OCI-LY3 (cell line): Measurements from ENCODE around the gene PLA2G2F.

Experiments used
- H2AFZ ChIP-seq: fragments of 200-600, 300-600 bp; shearing (Covaris generic); 2 replicates; pipeline ENCODE4 v1.6.0; 2014; ENCODE audit warnings: antibody characterized with exemption, low read depth, low read length
- H3K27ac ChIP-seq: fragments of 200-600, 300-600 bp; sonication (generic); 2 replicates; pipeline ENCODE4 v1.5.1; 2014; ENCODE audit warnings: mild to moderate bottlenecking, low read length, moderate library complexity, mixed read lengths
- H3K27me3 ChIP-seq: fragments of 200-600, 300-600 bp; sonication (generic); 2 replicates; pipeline ENCODE4 v1.6.1; 2014; ENCODE audit warnings: low read depth, low read length, mixed read lengths
- H3K36me3 ChIP-seq: fragments of 200-600, 300-600 bp; sonication (generic); replicated peaks from 2 replicates; pipeline ENCODE3; 2014; ENCODE audit warnings: low read depth, low read length, mixed read lengths
- H3K4me1 ChIP-seq: fragments of 300-600, 200-600 bp; sonication (generic); 2 replicates; pipeline ENCODE4 v1.6.1; 2014; ENCODE audit warnings: low read length, mixed read lengths
- H3K4me2 ChIP-seq: fragments of 200-600, 300-600 bp; sonication (generic); 2 replicates; pipeline ENCODE4 v1.6.1; 2014; ENCODE audit warnings: low read length, mixed read lengths
- H3K4me3 ChIP-seq: fragments of 300-600, 200-600 bp; sonication (generic); 2 replicates; pipeline ENCODE4 v1.5.1; 2014; ENCODE audit warnings: antibody characterized with exemption, mild to moderate bottlenecking, low read length, moderate library complexity
- H3K79me2 ChIP-seq: fragments of 300-600, 200-600 bp; shearing (Covaris generic); 2 replicates; pipeline ENCODE4 v1.6.1; 2014; ENCODE audit warnings: mild to moderate bottlenecking, low read length, mixed read lengths
- H3K9ac ChIP-seq: fragments of 300-600, 200-600 bp; shearing (Covaris generic); 2 replicates; pipeline ENCODE4 v1.6.0; 2014; ENCODE audit warnings: mild to moderate bottlenecking, low read length, moderate library complexity
- H3K9me3 ChIP-seq: fragments of 200-600, 300-600 bp; shearing (Covaris generic); 2 replicates; pipeline ENCODE4 v1.6.1; 2014; ENCODE audit warnings: low read length, mixed read lengths; ENCODE audit not compliant: insufficient read depth
- H4K20me1 ChIP-seq: fragments of 200-600, 300-600 bp; sonication (generic); 2 replicates; pipeline ENCODE4 v1.6.1; 2016; ENCODE audit warnings: low read length, mixed read lengths; ENCODE audit not compliant: insufficient read depth
- EZH2phosphoT487 ChIP-seq: fragments of 200-600 bp; shearing (Covaris generic); IDR thresholded peaks from 2 replicates; pipeline ENCODE4 v1.6.1; 2018; ENCODE audit warnings: antibody characterized with exemption, mixed run types, low read depth
- TF ChIP-seq, protein P1 (sequence below): fragments of 200-600, 300-600 bp; sonication (generic); IDR thresholded peaks from 2 replicates; pipeline ENCODE4 v1.5.1; 2014; ENCODE audit warnings: antibody characterized with exemption, low read length, low read depth

Gene PLA2G2F

DNA sequence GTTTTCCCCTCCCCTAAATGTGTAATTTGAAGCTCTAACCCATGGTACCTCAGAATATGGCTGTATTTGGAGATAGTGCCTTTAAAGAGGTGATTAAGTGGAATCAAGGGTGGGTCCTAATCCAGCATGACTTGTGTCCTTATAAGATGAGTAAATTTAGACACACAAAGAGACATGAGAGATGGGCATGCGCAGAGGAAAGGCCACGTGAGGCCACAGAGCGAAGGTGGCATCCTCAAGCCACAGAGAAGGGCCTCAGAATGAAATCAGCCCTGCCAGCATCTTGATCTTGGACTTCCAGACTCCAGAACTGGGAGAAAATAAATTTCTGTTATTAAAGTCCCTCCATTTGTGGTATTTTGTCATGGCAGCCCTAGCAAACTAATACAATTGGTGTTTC is 2.9 kb upstream of the PLA2G2F start:
- Histone ChIP-seq H3K27ac (no peak overlapping the region), H3K4me2 (no peak overlapping the region), H2AFZ (no peak overlapping the region), H3K36me3 (no peaks in the 10 kb centered on the region), H4K20me1 (no peaks in the 10 kb centered on the region), H3K9me3 (no peaks in the 10 kb centered on the region), H3K9ac (no peak overlapping the region), H3K4me1 (no peaks in the 10 kb centered on the region), H3K4me3 (no peak overlapping the region), H3K27me3 (no peaks in the 10 kb centered on the region), H3K79me2 (no peaks in the 10 kb centered on the region)
- TF ChIP-seq EZH2phosphoT487, result no peak
- TF ChIP-seq, protein P1, sequence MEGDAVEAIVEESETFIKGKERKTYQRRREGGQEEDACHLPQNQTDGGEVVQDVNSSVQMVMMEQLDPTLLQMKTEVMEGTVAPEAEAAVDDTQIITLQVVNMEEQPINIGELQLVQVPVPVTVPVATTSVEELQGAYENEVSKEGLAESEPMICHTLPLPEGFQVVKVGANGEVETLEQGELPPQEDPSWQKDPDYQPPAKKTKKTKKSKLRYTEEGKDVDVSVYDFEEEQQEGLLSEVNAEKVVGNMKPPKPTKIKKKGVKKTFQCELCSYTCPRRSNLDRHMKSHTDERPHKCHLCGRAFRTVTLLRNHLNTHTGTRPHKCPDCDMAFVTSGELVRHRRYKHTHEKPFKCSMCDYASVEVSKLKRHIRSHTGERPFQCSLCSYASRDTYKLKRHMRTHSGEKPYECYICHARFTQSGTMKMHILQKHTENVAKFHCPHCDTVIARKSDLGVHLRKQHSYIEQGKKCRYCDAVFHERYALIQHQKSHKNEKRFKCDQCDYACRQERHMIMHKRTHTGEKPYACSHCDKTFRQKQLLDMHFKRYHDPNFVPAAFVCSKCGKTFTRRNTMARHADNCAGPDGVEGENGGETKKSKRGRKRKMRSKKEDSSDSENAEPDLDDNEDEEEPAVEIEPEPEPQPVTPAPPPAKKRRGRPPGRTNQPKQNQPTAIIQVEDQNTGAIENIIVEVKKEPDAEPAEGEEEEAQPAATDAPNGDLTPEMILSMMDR, result no peak

DNA sequence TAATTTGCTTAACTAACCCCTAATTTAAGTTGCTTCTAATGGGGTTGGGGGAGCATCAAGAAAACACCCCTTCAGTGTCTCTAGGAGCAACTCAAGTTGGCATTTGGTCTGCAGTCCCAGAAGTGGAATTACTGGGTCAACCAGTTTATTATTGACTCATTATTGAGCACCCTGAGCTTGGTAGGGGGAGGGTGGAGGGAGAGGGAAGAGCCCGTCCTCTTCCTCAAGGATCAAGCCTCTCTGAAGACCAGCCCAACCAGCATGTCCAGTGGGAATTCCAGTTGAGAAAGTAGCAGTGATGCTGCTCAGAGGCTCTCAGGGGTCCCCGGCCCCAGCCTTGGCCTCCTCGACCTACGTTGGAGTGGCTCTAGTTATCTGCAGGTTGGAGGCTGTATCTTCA is 2.1 kb upstream of the PLA2G2F start:
- no peak for TF ChIP-seq EZH2phosphoT487
- TF ChIP-seq, protein P1, result no peak
- Histone ChIP-seq H4K20me1 (no peaks in the 10 kb centered on the region), H2AFZ (no peak overlapping the region), H3K9ac (no peak overlapping the region), H3K4me1 (no peaks in the 10 kb centered on the region), H3K27ac (no peak overlapping the region), H3K36me3 (no peaks in the 10 kb centered on the region), H3K4me3 (no peak overlapping the region), H3K79me2 (no peaks in the 10 kb centered on the region), H3K4me2 (no peak overlapping the region), H3K27me3 (no peaks in the 10 kb centered on the region), H3K9me3 (no peaks in the 10 kb centered on the region)

DNA sequence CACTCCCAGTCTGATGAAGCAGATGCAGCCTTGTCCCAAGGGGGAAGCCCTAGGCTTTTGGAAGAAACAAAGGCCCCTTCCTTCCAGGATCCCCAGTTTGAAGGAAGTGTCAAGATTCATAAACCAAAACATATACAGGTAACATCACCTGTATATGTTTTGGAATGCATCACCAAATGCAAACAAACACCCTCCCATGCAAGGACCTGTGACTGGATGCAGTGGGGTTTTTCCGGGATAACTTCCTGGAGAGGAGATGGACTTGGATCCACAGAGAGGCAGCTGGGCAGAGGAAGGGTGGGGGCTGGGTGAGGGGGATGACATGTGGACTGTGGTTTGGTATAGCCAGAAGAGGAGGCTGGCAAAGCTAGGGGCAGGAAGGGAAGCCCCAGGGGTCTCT is 1.5 kb upstream of the PLA2G2F start:
- TF ChIP-seq EZH2phosphoT487, result no peak
- TF ChIP-seq, protein P1, result no peak
- Histone ChIP-seq H2AFZ (no peak overlapping the region), H3K27ac (no peak overlapping the region), H3K27me3 (no peaks in the 10 kb centered on the region), H3K4me2 (no peak overlapping the region), H3K4me1 (no peaks in the 10 kb centered on the region), H3K9me3 (no peaks in the 10 kb centered on the region), H3K4me3 (no peak overlapping the region), H3K9ac (no peak overlapping the region), H3K79me2 (no peaks in the 10 kb centered on the region), H3K36me3 (no peaks in the 10 kb centered on the region), H4K20me1 (no peaks in the 10 kb centered on the region)

DNA sequence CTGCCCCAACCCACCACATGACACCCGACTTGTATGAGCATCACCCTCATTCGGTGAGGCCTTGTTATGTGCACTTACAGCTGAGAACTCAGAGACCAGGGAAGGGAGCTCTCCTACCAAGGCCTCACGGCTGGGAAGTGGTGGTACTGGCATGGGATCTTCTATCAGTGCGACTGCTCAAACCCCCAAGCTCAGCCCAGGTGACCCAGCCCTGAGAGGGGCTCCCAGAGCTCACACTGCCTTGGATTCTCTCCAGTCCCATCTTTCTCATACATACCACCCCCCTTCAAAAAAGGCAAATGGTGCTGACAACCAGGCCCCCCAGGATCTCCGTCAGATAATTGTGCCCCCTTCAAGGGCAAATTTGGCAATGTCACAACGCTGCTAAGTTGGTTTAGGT is 777 bp upstream of the PLA2G2F start:
- H2AFZ ChIP-seq, result no peak overlapping the region
- H3K36me3 ChIP-seq, result no peaks in the 10 kb centered on the region
- H3K4me2 ChIP-seq, result no peak overlapping the region
- H3K9ac ChIP-seq, result no peak overlapping the region
- no peaks in the 10 kb centered on the region for H3K9me3 ChIP-seq
- H3K79me2 ChIP-seq, result no peaks in the 10 kb centered on the region
- H3K27ac ChIP-seq, result no peak overlapping the region
- H3K4me3 ChIP-seq, result no peak overlapping the region
- TF ChIP-seq, protein P1, result no peak
- TF ChIP-seq EZH2phosphoT487, result no peak
- no peaks in the 10 kb centered on the region for H3K27me3 ChIP-seq
- H3K4me1 ChIP-seq, result no peaks in the 10 kb centered on the region
- no peaks in the 10 kb centered on the region for H4K20me1 ChIP-seq
